AML-193 (cell line): ENCODE data around the gene PKN1.
A peak's percentile ranks its signal among the peaks of the same experiment; 100 is the strongest.

Source experiments
- DNase-seq, 2 experiments: peaks; one replicate each; lab custom pipeline; 2025; lab: John Stamatoyannopoulos, UW

The PKN1 gene

DNA sequence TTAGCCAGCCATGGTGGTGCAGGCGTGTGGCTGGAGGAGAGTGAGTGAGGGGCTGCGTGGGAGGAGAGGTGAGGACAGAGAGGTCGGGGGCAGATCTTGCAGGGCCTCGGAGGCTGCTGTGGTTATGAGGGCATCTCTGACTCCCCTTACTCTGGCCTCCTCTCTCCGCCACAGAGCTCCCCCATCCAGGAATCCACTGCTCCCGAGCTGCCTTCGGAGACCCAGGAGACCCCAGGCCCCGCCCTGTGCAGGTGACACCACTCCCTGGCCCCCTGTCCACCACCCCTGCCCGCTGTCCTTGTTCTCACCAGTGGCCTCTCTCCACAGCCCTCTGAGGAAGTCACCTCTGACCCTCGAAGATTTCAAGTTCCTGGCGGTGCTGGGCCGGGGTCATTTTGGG is 34.3 kb downstream of the PKN1 start:
- no peak for DNase-seq

DNA sequence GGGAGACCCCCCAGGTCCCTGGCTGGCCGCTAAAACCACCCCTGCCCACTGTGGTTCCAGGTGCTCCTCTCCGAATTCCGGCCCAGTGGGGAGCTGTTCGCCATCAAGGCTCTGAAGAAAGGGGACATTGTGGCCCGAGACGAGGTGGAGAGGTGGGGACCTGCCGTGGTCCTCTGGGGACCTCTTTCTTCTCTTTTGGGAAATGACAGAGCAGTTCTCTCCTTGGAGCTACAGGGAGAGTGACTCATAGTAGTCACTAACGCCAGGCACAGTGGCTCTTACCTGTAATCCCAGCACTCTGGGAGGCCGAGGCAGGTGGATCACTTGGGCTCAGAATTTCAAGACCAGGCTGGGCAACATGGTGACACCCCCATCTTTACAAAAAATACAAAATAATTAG is 34.7 kb downstream of the PKN1 start:
- DNase-seq = peak in 1 of 2 experiments; percentile 4

DNA sequence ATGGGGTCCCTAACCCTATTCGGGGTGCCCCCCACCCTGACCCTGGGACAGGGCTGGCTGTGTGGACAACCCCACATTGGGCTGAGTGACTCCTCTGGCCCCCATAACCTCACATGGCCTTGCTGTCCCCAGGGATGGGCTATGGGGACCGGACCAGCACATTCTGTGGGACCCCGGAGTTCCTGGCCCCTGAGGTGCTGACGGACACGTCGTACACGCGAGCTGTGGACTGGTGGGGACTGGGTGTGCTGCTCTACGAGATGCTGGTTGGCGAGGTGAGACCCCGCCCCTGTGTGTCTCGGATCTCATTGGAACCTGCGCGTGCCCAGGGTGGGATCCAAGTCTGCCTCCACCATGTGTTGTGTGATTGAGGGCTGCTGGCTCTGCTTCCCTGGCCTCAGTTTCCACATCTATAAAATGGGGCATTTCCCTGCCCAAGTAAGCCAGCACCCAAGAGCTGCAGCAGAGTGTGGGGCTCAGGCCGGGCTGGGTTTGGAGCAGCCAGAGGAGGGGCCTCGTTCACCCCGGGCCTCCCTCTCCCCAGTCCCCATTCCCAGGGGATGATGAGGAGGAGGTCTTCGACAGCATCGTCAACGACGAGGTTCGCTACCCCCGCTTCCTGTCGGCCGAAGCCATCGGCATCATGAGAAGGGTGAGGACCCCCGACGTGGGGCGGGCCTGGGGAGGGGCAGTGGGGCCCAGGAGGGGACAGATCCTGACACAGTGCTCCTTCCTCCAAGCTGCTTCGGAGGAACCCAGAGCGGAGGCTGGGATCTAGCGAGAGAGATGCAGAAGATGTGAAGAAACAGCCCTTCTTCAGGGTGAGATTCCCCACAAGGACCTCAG is 37.1 kb downstream of the PKN1 start:
- DNase-seq = no peak

DNA sequence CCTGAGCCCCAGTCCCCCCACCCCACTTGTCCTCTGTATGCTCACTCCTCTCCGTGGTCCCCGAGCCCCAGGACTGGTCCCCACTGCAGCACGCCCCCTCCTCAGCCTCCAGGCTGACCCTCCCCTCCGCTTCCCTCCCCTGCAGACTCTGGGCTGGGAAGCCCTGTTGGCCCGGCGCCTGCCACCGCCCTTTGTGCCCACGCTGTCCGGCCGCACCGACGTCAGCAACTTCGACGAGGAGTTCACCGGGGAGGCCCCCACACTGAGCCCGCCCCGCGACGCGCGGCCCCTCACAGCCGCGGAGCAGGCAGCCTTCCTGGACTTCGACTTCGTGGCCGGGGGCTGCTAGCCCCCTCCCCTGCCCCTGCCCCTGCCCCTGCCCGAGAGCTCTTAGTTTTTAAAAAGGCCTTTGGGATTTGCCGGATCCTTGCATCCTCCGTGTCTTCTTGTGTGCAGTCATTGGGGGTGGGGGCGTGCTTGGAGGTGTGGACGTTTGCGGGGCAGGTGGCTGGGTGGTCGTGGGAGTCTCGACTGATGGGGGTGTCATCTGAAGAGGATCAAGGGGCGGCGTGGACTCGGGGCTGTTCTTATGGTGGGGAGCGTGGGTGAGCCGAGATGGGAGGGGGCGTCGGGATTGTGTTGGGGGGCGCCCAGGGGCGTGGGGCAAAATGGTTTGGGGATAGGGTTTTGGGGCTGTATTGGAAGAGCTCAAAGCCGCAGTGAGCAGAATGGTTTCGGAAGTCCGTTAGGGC is 38.5 kb downstream of the PKN1 start:
- no peak for DNase-seq

DNA sequence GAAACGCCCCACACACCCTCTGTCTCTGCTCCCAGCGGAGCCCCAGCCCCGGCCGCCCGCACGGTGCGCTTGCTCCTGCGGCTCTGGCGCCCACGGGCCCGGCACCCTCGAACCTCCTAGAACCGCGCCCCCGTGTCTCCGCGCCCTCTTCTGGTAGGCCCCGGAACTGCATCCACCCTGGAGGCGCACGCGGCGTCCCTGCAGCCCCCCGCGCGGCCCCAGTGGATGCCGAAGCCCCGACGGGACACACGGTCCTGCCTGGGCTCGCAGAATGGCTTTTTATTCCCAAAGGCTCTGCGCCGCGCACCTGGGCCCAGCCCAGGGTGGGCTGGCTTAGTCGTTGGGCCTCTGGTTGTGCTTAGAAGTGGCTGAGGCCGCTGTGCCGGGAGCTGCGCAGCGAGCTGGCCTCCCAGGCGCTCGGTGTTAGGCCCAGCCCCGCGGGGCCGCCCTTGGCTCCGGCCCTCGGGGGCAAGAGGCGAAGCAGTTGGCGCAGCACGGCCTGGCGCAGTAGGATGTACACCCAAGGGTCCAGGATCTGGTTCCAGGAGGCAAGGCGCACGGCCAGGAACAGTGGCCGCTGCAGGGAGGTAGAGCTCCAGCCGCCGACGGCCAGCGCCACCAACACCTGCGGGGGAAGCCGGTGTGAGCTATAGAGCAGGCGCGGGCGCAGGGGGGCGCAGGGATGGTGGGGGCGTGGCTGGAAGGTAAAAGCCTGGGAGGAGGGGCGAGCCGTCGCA is 39.3 kb downstream of the PKN1 start:
- DNase-seq = no peak

DNA sequence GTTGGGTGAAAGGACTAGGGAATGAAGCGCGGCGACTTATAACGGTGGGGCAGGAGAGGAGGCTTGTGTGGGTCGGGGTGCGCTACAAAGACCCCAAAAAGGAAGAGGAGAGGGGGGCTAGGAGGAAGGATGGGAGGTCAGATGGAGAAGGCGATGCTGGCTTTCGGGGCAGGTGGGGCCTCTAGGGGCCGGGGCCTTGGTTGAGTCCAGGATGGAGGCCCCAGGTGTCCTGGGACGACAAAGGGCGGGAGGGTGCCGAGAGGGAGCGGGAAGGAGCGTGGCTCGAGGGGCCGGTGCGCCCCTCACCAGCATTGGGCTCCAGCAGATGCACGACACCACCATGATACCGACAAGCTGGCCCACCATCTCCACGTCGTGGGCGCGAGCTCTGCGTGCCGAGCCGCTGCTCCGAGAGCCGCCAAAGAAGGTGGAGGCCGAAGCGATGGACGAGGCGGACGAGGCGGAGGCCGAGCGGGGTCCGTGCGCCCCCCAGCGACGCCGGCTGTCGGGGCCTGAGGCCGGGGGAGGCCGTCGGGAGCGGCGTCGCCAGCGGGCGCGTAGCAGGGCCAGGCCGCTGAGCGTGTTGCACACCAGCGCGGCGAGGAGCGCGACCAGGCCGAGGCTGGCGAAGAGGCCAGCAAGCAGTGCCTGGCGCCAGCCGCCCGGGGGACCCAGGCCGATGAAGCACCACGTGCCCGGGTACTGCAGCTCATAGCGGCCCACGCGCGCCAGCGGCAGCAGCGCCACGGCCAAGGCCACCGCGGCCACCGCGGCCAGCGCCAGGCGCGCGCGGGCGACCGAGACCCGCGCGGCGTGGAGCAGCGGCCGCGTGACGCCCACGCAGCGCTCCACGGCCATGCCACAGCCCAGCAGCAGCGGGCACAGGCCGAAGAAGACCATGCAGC is 40.2 kb downstream of the PKN1 start:
- no peak for DNase-seq

DNA sequence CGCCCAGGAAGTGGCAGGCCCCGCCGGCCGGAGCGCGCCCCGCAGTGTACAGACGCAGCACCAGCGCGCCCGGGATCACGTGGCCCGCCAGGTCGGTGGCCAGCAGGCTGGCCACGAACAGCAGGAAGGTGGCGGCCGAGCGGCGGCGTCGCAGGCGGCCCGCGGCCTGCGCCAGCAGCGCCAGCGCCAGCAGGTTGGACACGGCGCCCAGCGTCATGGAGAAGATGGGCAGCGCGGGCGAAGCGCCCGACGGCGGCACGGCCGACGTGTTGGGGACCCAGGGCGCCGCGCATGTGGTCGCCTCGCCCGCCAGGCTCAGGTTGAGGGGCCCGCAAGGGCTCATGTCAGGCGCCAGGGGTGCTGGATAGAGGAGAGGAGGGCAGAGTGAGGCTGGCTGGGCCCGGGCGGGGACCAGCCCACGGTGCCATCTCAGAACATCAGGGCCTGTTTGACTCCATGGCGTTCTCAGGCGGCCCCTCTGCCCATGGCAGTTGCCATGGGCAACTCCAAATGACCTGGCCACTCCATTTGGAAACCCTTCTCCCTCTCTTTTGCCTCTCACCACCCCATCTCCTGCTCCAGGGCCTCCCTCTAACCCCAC is 41.0 kb downstream of the PKN1 start:
- DNase-seq = no peak

DNA sequence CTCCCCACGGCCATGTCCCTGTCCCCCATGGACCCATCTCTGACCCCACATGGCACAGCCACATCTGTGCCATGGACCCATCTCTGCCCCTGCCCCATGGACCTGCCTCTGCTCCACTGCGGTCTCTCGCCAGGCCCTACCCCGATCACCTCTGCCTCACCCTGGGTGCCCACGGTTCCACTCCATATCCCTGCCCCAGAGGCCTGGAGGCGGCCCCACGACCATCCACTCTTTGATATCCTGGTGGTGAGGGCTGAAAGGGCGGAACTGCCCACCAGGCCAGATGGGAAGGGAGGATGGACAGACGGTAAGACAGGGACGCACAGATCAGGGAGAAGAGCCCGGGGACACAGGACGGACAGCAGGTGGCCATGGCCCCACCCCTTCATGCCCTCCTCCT is 41.7 kb downstream of the PKN1 start:
- no peak for DNase-seq

DNA sequence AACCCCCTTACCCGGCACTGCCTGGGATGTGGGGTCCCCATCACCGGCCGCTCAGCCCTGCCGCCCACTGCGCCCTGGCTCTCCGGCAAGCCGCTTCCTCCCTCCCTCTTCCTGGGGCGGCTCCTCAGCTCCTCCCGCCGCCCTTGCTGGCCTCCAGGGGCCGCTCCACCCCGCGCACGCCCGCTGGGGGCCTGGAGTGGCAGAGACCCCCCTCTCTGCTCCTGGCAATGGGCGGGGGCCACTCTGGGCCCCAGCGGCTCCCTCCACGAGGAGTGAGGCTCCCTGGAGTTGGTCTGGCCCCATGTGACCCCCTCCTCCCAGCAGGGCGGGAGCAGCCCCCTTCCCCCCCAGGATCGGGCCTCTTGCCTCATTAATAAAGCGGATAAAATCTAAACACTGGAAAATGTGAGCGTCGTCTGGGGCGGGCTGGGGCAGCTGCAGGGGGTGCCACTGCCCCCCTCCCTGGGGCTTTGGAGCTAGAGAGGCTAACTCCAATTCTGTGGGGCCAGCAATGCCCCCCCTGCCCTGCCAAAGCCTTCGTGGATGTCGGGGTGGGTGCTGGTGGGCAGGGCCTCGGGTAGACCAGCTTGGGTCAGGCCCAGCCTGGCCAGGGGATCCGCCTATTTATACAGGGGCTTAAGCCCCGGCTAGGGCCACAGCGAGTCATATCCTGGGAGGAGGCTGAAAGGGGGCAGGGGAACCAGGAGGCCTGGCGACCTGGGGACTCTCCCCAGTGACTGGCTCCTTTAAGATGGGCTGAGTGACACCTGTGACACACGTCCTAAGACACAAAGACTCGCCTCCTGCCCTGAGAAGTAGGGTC is 42.4 kb downstream of the PKN1 start, which contains the start of gene PTGER1:
Gene PTGER1, minus strand, starts transcription at position 104 of the 823 bp plus-strand sequence. CDS start 1,034 bp downstream, outside the sequence.
- no peak for DNase-seq

DNA sequence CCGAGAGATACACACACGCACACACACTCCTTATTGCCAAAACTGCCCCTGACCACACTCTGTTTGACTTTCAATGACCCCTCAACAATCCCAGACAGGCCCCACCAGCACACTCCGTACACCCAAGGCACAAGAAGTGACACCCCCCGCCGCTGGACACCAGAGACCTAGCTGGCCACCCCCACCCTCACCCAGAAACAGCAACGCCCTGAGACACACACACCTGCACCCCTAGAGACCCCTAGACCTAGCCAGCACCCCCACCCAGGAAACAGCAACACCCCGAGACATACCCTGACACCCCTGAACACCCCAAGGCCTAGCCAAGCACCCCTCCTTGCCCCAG is 43.2 kb downstream of the PKN1 start:
- DNase-seq = no peak

DNA sequence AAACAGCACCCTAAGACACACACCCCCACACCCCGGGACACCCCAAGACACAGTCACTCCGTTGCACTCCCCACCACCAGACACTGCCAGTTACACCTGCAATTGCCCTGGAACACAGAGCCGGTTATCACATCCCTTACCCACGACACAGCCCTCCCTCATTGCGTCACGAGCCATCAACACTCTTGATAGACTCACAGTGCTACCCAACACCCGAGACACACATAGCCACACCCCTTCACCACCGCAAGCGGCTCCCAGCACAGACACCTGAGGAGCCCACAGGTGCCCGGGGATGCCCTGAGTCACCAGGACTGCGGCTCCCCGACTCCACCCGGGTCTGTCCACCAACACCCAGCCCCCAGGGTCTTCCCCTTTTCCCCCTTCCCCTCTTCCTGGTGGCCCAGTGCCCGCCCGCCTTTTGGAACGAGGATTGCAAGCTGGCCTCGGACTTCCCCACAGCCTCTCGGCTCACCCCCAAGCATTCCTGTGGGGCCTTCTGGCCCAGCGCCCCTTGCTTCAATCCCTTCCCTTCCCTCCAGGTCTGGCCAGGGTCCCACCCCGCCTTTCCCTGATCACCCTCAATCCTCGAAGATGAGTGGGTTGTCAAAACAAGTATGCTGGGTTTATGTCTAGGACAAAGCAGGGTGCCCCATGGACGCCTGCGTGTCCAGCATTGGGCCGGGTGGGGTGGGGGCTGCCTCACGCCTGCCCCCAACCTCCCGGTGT is 43.7 kb downstream of the PKN1 start:
- DNase-seq = peak; percentile 6 to 9

DNA sequence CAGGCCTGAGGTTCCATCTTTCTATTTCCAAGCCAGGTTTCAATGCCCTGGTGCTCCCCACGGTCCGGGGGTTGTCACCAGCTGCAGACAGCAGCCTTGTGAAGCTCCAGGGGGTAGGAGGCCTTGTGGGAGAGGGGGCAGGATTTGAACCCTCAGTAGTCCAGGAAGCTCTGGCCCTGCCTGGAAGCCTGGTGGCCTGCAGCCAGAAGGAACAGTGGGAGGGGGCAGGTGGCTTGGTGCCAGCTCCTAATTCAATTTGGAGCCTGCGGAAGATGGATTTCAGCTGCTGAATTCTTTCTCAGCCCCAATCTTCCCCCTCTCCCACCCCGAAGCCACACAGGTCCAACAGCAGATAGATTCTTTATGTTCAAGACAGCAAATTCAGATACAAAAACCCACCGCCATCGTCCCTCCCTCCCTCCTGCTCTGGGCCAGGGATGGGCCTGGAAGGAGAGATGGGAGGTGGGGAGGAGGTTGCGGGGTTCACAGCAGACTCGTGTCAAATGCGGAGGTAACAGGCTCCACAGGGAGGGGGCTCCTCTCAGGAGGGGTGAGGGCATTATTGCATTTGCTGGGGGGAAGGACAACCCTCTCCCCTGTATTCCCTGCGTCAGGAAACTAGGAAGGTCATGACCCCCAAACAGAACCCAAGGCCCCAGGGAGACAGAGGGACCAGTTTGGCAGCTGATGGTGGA is 44.5 kb downstream of the PKN1 start:
- no peak for DNase-seq

DNA sequence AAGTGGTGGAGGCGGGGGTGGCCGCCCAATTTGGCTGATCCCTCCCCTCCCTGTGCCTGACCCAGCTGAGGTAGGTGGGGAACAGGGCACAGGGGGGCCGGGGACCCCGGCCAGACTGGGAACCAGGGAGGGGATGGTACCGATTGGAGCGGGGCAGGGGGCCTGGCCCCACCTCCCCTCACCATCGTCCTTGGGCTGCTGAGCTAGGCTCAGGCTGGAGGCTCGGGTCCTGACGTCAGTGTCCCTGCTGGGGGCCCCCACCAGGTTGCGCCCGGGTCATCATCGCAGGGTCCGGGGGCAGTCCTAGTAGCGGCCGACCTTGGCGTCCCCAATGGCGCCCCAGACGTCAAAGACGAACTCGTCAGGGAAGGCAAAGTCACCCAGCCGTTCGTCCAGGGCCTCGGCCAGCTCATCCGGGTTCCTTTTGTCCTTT is 45.0 kb downstream of the PKN1 start:
- no peak for DNase-seq

DNA sequence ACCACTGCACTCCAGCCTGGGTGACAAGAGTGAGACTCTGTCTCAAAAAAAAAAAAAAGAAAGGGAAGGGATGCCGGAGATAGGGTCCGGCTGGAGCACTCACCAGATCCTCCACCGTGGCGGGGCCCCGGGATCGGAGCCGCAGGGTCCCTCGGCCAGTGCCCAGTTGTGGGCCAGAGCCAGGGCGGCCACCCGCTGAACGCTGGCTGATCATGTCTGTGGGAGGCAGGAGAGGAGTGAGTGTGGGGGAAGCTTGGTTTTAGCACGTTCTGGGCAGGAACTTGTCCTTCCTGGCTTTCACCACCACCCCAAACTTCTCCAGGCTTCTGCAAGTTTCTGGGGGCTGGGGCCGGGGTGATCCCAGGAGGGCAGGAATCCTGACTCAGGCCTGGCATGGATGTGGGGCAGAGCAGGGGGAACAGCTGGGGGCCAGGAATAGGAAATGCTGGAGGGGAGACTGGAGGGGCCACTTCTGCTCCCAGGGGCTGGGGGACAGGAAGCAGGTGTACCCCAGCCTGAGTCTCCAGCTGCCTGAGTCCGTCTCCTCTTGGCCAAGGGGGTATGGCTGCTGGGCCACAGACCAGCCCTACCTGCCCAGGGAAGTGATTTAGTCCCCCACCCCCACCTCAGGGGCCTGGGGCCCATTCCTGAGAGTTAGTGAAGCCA is 46.3 kb downstream of the PKN1 start:
- no peak for DNase-seq

DNA sequence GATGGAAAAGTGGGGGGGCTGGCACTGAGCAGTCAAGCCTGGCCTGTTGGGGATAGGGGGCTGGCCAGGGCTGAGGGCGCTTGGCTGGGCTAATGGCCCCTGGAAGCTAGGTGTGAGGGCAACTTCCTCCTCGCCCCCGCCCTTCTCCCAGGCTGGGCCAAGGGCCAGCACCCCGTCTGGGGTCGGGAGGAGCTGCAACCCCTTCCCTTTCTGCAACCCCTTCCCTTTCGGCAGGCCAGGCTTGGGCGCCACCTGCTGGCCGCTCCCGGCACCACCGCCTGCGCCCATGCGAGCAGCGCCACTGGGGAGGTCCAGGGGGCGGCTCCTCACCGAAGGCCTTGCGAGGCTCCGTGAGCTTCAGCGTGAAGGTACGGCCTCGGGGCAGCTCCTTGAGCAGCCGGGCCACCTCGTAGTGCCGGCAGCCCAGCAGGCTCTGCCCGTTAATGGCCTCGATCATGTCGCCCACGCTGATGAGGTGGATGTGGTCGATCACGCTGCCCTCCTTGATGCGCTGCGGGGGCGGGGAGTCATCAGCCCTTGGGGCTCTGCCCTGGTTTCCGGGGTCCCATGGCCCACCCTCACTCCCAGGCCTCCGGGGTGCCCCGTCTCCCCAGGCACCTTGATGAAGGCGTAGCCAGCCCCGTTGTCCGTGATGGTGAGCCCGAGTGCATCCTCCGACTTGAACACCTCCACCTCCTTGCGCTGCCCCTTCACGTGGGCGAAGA is 47.0 kb downstream of the PKN1 start:
- DNase-seq = peak; percentile 23 to 33

DNA sequence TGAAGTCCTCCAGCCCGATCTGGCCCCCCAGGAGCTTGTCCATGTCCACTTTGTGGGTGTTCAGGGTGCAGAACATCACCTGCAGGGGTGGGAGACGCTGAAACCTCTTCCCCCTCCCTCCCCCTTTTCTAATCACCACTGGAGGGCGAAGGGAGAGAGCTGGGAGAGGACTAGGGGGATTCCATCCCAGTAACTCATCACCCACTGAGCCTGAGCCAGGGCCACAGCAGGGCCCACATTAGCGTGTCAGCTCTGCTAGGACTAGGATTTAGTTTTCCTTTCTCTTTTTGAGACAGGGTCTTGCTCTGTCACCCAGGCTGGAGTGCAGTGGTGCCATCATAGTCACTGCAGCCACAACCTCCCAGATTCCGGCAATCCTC is 47.6 kb downstream of the PKN1 start:
- no peak for DNase-seq

DNA sequence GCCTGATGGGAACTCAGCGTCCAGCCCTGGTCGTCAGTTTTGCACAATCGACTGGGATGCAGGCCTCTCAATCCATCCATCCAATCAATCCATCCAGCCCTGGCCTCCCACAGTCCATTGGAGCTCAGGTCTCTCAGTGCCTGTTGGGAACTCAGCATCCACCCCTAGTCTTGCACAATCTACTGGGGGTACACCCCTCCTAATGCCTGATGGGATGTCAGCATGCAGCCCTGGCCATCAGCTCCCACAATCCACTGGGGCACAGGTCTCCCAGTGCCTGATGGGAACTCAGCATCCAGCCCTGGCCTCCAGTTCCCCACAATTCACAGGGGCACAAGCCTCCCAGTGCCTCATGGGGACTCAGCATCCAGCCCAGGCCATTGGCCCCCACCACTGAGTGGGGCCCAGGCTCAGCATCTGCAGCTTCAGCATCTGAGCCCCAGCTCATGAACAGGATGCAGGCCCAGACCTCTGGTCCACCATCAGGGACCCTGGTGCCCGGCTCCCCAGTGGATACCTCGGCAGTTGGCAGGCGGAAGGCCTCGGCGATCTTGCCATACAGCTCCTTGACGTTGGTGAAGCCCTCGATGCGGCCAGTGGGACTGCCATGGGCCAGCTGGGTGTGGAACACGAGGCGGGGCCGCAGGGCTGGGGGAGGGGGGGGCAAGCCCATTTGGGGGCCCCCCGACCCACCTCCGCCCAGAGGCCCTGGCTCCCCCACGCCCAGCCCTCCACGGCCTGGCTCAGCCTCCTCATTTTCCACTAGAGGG is 49.3 kb downstream of the PKN1 start:
- DNase-seq = no peak
